WERI-Rb-1 (cell line): Measurements from ENCODE around the gene MYO7B.

Source experiments
- DNase-seq: peaks from one replicate; pipeline ENCODE4 v3.0.0-alpha.2; 2020
- H3K27ac ChIP-seq: fragments of 250-450 bp; sonication (Bioruptor Pico); 2 replicates; pipeline ENCODE4 v1.5.1; 2020; ENCODE audit warnings: mild to moderate bottlenecking, moderate library complexity
- H3K27me3 ChIP-seq: fragments of 250-450 bp; sonication (Bioruptor Pico); 2 replicates; pipeline ENCODE4 v1.5.1; 2021; ENCODE audit warnings: mild to moderate bottlenecking, low read depth, moderate library complexity; ENCODE audit not compliant: insufficient read depth, severe bottlenecking
- H3K36me3 ChIP-seq: fragments of 250-450 bp; sonication (Bioruptor Pico); 2 replicates; pipeline ENCODE4 v1.5.1; 2020; ENCODE audit warnings: mild to moderate bottlenecking, moderate library complexity
- H3K4me3 ChIP-seq: 2 replicates; pipeline ENCODE4 v1.5.1; 2011; ENCODE audit warnings: low read depth, mild to moderate bottlenecking, control low read depth, low read length
- H3K9me3 ChIP-seq: fragments of 250-450 bp; sonication (Bioruptor Pico); 2 replicates; pipeline ENCODE4 v1.5.1; 2021; ENCODE audit warnings: mild to moderate bottlenecking, moderate library complexity; ENCODE audit not compliant: severe bottlenecking
- TF ChIP-seq, protein P1 (sequence below): IDR thresholded peaks from 2 replicates; pipeline ENCODE4 v1.5.1; 2011; ENCODE audit warnings: low read depth, mild to moderate bottlenecking, control low read depth, inconsistent platforms, low read length

Gene MYO7B

DNA sequence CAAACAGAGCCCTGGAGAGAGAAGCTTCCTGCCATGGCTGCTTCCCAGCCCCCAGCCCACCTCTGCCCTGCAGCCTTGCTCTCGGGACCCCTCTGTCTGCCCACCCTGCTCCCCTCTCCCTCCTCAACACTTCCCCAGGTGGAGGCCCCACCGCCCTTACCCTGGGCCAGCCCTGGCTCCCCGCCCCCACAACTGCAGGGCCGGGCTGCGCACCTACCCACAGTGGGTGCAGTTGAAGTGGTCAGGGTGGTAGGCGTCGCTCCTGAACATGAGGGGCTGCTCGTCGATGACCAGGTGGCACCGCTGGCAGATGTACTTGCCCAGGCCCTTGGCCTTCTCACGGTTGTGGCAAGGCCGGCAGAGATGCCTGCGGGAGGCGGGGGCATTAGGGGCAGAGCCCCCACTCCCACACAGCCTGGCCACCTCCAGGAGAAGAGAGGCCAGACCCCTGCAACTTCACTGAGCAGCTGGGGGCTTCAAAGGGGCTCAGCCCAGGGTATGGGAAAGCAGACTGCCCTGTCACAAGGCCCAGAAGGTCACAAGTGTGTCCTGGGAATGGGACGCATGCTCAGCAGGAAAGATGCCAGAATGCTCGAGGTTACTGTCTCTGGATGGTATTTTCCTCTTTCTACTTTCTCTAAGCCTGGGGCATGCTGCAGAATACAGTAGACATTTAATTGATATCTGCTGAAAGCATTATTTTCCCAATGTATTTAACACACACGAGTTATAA is 107.4 kb downstream of the MYO7B start:
- DNase-seq: no peak
- TF ChIP-seq, protein P1, sequence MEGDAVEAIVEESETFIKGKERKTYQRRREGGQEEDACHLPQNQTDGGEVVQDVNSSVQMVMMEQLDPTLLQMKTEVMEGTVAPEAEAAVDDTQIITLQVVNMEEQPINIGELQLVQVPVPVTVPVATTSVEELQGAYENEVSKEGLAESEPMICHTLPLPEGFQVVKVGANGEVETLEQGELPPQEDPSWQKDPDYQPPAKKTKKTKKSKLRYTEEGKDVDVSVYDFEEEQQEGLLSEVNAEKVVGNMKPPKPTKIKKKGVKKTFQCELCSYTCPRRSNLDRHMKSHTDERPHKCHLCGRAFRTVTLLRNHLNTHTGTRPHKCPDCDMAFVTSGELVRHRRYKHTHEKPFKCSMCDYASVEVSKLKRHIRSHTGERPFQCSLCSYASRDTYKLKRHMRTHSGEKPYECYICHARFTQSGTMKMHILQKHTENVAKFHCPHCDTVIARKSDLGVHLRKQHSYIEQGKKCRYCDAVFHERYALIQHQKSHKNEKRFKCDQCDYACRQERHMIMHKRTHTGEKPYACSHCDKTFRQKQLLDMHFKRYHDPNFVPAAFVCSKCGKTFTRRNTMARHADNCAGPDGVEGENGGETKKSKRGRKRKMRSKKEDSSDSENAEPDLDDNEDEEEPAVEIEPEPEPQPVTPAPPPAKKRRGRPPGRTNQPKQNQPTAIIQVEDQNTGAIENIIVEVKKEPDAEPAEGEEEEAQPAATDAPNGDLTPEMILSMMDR: no peak
- no peak overlapping the region for H3K27ac ChIP-seq
- H3K36me3 ChIP-seq: no peaks in the 10 kb centered on the region
- H3K9me3 ChIP-seq: no peaks in the 10 kb centered on the region
- H3K4me3 ChIP-seq: no peak overlapping the region
- H3K27me3 ChIP-seq: no peaks in the 10 kb centered on the region

DNA sequence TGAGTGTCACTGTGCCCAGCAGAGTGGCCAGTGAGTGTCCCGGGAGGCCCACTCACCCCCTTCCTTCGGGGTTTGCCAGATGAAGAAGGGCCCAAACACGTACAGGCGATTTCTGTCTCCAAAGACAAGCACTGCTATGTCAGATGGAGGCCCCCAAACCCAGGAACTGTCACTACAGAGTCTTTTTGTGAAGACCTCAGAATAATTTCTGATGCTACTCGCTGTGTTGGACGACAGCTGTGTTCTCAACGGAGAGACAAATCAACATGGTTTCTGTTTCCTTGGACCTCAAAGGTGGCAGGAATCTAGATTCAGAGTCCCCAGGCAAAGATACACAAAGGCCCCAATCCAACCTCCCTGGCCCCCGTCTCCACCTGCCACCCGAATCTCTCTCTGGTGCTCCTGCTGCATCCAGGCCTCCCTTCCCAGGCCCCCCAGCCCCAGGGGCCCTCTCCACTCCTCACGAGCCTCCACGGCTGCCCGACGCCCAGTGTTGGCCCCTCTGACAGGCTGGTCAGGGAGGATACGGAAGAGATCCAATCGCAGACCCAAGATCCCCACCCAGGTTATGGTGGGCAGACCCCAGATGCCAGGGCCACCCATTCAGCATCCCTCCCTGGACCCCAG is 108.1 kb downstream of the MYO7B start:
- Histone ChIP-seq H3K9me3 (no peaks in the 10 kb centered on the region), H3K27ac (no peak overlapping the region), H3K27me3 (no peaks in the 10 kb centered on the region), H3K36me3 (no peaks in the 10 kb centered on the region), H3K4me3 (no peak overlapping the region)
- no peak for DNase-seq
- TF ChIP-seq, protein P1: no peak

DNA sequence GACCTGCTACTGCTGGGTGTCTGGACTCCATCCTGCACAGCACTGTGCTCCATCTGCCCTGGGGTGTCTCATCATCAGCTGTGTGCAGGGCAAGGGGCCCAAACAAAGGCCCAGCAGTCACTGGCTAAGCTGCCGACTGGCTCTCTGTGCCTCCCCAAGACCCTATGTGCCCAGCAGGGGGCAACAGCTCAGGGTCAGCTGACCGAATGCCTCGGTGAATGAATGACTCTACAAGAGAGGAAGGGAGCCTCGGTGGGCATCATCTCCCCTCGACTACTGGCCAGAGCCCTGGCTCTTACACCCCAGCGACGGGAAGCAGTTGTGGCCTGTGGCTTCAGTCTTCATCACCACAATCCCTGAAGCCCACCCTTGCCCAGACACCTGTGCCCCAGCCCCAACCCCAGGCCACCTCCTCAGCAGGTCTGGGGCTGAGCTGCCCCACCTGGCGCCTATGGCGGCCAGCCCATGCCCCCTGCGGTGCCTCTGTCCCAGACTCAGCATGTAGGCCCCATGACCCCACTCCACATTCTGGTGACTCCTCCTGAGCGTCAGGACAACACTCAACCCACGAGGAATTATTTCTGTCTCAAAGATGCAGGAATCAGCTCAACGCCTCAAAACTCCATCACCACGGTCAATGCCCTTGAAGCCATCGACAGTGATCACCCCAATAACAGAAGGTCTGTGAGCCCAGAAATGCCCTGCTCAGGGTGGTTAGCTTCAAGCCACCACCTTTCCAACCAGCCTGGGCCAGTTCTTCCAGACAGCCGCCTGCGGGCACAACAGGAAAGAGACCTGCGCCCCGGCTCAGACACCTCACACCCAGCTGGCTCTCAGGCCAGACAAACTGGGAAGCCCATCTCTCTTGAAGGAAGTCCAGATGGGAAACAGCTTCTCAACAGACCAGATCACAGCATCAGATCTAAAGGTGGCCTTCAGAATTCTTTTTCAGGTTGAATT is 108.9 kb downstream of the MYO7B start:
- DNase-seq: no peak
- no peak overlapping the region for H3K4me3 ChIP-seq
- no peak overlapping the region for H3K27ac ChIP-seq
- TF ChIP-seq, protein P1: peak; percentile 46
- no peaks in the 10 kb centered on the region for H3K27me3 ChIP-seq
- no peaks in the 10 kb centered on the region for H3K9me3 ChIP-seq
- H3K36me3 ChIP-seq: no peaks in the 10 kb centered on the region

DNA sequence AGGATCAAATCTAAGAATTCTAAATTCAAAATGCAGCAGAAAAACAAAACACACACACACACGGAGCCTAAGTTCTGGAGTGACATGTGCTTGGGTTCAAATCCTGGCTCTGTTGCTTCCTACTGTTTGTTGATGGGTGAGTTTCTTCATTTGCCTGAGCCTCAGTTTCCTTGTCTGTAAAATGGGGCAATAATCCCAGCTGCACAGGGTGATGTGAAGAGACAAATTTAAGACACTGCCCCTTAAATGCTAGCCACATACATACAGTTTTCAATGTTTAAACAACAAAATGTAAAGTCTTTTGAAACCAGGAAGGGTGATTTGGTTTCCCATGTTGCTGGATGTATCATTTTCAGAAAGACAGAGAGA is 109.5 kb downstream of the MYO7B start:
- Histone ChIP-seq H3K4me3 (no peak overlapping the region), H3K27me3 (no peaks in the 10 kb centered on the region), H3K27ac (no peak overlapping the region), H3K36me3 (no peaks in the 10 kb centered on the region), H3K9me3 (no peaks in the 10 kb centered on the region)
- DNase-seq: no peak
- TF ChIP-seq, protein P1: no peak

DNA sequence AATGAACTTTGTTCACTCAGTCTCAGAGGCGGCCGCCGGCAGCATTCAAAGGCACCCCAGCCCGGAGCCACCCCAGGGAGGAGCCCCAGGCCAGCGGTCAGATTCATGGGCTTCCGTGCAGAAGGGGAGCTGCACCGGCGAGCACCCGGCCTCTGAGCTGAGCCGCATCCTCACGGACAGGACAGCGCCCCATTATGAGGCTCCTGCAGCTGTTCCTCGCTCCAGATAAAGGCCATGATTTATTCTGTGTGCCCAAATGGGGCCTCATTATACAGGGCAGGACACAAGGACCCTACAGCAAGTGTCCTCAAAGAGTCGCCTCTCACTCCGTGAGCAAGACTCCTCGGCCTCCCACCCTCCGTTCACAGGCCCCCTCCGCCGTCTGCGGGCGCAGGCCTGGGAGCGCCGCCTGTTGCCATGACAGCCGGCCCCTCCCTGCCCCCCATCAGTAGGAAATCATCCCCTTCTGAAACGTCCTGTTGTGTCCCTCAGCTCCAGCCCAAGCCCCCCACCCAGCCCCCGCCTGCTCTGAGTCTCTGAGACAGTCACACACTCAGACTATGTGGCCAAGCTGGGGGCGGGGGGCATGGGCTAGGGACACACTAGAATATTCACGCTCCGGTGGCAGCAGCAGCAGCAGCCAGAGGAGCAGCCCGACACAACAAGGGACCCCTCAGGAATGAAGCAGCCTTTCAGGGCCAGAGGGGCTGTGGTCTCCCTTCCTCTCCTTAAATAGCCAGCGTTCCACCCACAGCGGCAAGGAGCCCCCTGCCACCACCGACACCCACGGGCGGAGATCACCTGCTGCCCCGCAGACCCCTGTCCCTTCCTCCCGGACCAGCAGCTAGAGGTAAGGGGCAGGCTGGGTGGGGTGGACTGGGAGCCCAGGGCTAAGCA is 110.2 kb downstream of the MYO7B start, which contains the start of gene GPR17:
Gene GPR17, plus strand, starts transcription at position 759 of the 897 bp plus-strand sequence. CDS start 4,583 bp downstream, outside the sequence.
- TF ChIP-seq, protein P1: no peak
- Histone ChIP-seq H3K27me3 (no peaks in the 10 kb centered on the region), H3K36me3 (no peaks in the 10 kb centered on the region), H3K27ac (no peak within 1 kb of the TSS), H3K9me3 (no peaks in the 10 kb centered on the region), H3K4me3 (no peak within 1 kb of the TSS)
- DNase-seq: no peak
